ENCODE results near the gene CARS1. TPM values are rescaled to one million over a fixed set of nuclear protein-coding genes. Genes with fewer than 3 reads are reported as not detected.

CARS1 gene
- total and polyA plus RNA-seq, 9 of the 15 experiments (the other 6 are each of a cell fraction or from before 2014, with no cell fraction given) = 14.4 to 106 (median 73.6) TPM

DNA sequence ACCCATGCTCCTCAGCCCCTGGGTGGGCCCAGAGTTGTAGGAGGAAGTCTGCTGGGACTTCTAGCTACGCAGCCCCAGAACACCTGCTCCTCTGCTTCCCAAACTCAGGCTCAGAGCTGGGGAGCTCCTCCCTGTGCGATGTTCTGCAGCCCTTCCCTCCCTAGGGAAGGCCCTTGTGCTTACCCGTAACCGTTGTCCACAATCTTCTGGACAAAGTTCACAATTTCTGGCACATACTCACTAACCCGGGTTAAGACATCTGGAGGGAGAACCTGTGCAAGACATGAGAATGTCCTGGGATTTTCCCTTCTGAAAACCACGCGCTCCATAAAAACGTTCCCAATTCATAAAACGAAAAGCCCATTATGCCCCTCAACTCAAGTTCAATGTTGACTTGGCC lies 28.4 kb downstream of the CARS1 start:
- Histone ChIP-seq H3K4me2 (ENCODE audit: insufficient read depth, low read length) (no peak overlapping the region), H3K27ac (ENCODE audit: extremely low read depth, low read depth, low read length) (no peak overlapping the region), H3K9ac (ENCODE audit: insufficient read depth in 1 of 2, low read depth in 2 of 2, low read length in 2 of 2) (peak overlapping the region in 1 of 2 experiments; percentile 12; a peak in 1 of 4 replicates), H3K9me1 (ENCODE audit: control insufficient read depth, insufficient read depth, low read length) (no peaks in the 10 kb centered on the region), H3K79me2 (ENCODE audit: control insufficient read depth, insufficient read depth, low read length) (no peaks in the 10 kb centered on the region), H3K4me3 (no peak overlapping the region), H3K36me3 (ENCODE audit: control insufficient read depth, insufficient read depth, low read length) (peaks cover 69% of the 10 kb centered on the region), H3K9me3 (replicated peaks; ENCODE audit: control insufficient read depth, insufficient read depth, low read depth, low read length) (no peaks in the 10 kb centered on the region), H4K20me1 (replicated peaks; ENCODE audit: control insufficient read depth, insufficient read depth, low read length) (no peaks in the 10 kb centered on the region; the same call in 1 of the 2 replicates), H3K4me1 (replicated peaks in 1 of 2; ENCODE audit: control insufficient read depth in 2 of 2, insufficient read depth in 2 of 2, low read length in 2 of 2) (peaks cover 0 to 3% of the 10 kb centered on the region in 2 experiments; a peak in 1 of 5 replicates), H3K27me3 (ENCODE audit: control insufficient read depth in 2 of 2, insufficient read depth in 2 of 2, low read length in 2 of 2) (no peaks in the 10 kb centered on the region), H2AFZ (ENCODE audit: low read depth, low read length) (no peak overlapping the region)
- in situ Hi-C loops (cut with MboI) (no loop called here), intact Hi-C loops (cut with micrococcal nuclease) (no loop called here)
- FAIRE-seq (no peak), DNase-seq (ENCODE audit: extremely low read depth in 1 of 4, low spot score in 3 of 4) (no peak), ATAC-seq (no peak)
- no peak for TF ChIP-seq JUNB (CRISPR knock-in tag; conservative IDR thresholded peaks at IDR 0.05)
- TF ChIP-seq ELF1 (tag; IDR thresholded peaks at IDR 0.05) = no peak
- TF ChIP-seq PURB (CRISPR knock-in tag; IDR thresholded peaks at IDR 0.05; ENCODE audit: low read depth) = no peak
- TF ChIP-seq, protein P1, sequence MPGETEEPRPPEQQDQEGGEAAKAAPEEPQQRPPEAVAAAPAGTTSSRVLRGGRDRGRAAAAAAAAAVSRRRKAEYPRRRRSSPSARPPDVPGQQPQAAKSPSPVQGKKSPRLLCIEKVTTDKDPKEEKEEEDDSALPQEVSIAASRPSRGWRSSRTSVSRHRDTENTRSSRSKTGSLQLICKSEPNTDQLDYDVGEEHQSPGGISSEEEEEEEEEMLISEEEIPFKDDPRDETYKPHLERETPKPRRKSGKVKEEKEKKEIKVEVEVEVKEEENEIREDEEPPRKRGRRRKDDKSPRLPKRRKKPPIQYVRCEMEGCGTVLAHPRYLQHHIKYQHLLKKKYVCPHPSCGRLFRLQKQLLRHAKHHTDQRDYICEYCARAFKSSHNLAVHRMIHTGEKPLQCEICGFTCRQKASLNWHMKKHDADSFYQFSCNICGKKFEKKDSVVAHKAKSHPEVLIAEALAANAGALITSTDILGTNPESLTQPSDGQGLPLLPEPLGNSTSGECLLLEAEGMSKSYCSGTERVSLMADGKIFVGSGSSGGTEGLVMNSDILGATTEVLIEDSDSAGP (CRISPR knock-in tag; IDR thresholded peaks at IDR 0.05) = no peak
- TF ChIP-seq ZNF431 (CRISPR knock-in tag; IDR thresholded peaks at IDR 0.05) = no peak
- TF ChIP-seq HDAC3 (IDR thresholded peaks at IDR 0.05; ENCODE audit: borderline replicate concordance, partially characterized antibody) = no peak
- no peak for TF ChIP-seq CC2D1A (IDR thresholded peaks at IDR 0.05)
- TF ChIP-seq, protein P2, sequence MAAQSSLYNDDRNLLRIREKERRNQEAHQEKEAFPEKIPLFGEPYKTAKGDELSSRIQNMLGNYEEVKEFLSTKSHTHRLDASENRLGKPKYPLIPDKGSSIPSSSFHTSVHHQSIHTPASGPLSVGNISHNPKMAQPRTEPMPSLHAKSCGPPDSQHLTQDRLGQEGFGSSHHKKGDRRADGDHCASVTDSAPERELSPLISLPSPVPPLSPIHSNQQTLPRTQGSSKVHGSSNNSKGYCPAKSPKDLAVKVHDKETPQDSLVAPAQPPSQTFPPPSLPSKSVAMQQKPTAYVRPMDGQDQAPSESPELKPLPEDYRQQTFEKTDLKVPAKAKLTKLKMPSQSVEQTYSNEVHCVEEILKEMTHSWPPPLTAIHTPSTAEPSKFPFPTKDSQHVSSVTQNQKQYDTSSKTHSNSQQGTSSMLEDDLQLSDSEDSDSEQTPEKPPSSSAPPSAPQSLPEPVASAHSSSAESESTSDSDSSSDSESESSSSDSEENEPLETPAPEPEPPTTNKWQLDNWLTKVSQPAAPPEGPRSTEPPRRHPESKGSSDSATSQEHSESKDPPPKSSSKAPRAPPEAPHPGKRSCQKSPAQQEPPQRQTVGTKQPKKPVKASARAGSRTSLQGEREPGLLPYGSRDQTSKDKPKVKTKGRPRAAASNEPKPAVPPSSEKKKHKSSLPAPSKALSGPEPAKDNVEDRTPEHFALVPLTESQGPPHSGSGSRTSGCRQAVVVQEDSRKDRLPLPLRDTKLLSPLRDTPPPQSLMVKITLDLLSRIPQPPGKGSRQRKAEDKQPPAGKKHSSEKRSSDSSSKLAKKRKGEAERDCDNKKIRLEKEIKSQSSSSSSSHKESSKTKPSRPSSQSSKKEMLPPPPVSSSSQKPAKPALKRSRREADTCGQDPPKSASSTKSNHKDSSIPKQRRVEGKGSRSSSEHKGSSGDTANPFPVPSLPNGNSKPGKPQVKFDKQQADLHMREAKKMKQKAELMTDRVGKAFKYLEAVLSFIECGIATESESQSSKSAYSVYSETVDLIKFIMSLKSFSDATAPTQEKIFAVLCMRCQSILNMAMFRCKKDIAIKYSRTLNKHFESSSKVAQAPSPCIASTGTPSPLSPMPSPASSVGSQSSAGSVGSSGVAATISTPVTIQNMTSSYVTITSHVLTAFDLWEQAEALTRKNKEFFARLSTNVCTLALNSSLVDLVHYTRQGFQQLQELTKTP (IDR thresholded peaks at IDR 0.05; ENCODE audit: low read depth in 1 of 2, partially characterized antibody in 2 of 2) = no peak
- BruUV-seq (replicated peaks) = no TSS peak
- ChIA-PET CTCF (ENCODE audit: low intra/inter-chr PET ratio) (no interaction called here), POLR2A (interaction anchor here (0.6 kb wide), 1 partner anchor 9 kb away, joined by 3 read pairs; no protein-coding TSS in a partner anchor)
- WGBS (ENCODE audit: insufficient coverage, low coverage, missing lambda C conversion rate) = 91% methylated on average over 8 of the region's 9 CpGs
